CD4-positive, alpha-beta T cell treated with Interleukin-17A for 4 hours (primary cell): ENCODE data around the gene AKAP11.

ENCODE experiments used
- DNase-seq: peaks from one replicate; pipeline ENCODE4 v3.0.0-alpha.2; 2020; ENCODE audit warnings: mixed read lengths

The AKAP11 gene

DNA sequence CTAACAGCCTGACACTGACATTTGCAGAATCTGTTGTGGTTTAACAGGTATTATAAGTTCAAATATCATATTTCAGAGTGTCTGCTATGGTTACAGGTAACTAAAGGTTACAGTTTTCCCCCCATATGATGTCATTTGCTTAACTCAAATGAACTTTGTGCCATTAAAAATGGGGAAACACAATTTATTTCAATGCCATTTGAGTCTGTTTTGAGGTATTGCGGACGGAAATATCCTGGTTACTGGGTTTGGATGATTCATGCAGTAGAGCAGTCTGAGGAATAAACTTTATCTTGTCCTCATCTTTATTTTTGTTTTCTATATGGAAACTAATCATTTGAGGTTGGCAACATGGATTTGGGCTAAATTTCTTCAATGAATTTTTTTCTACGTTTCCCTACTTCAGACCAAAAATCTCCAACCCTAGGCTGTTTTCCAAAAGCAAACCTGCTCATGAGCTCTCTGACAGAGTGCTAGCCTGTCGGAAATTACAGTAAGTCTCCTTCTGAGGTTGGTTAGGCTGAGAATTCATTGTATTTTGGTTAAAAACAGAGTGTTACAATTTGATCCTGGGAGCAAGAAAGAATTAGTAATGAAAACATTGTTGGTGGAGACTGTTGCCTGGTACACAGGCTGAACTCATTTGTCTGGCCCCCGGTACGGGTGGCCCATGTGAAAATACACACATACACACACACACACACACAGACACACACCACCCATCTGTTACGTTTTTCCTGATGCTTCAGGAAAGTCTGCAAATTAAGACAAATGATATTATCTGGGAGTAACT is 66.1 kb downstream of the AKAP11 start:
- DNase-seq = no peak

DNA sequence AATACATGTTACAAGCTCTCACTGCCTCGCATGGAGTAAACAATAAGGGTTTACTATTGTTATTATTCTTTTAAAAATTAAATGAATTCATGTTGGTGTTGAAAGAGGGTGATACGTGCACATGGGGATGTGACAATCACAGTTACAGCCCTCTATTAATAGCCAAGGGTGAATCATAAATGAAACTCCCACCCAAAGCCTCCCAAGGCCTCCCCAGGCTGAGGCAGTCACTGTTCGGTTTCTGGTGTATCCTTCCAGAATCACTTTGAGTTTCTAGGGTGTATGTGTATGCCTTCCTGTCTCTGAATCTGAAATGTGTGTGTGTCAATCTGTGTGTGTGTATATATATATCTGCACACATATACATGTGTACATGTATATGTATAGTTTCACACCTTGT is 73.4 kb downstream of the AKAP11 start:
- no peak for DNase-seq

DNA sequence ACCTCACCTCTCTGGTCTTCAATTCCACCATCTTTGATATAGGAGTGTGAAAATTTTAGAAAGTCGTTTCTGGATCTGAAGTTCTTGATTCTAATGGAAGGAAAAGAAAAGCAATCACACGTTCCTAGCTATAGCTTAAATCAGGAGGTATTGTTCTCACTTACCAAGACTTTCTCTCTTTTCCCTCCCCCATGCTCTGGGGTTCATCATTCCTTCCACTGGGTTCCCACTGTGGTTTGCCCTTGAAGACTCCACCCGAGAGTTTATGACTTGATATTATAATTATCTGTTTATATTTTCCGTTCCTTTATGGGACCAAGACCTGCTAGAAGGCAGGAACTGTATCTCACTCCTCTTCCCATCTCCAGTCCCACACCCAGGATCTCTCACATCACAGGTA is 76.6 kb downstream of the AKAP11 start:
- DNase-seq = no peak

DNA sequence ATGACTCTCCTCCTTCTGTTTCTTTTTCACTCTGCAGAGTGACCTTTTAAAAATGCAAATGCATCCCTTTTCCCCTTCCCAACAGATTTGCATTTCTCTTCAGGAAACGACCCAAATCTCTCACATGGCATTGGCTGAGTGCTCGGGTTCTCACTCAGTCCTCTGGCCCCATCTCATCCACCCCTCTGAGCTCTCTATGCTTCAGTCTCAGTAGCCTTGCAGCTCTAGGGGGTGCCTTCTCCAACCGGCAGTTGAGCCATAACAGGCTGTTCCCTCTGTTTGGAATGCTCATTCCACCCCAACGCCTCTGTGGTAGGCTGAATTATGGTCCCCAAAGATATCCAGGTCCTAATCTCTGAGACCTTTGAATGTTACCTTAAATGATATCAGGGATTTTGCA is 78.2 kb downstream of the AKAP11 start:
- DNase-seq = no peak

DNA sequence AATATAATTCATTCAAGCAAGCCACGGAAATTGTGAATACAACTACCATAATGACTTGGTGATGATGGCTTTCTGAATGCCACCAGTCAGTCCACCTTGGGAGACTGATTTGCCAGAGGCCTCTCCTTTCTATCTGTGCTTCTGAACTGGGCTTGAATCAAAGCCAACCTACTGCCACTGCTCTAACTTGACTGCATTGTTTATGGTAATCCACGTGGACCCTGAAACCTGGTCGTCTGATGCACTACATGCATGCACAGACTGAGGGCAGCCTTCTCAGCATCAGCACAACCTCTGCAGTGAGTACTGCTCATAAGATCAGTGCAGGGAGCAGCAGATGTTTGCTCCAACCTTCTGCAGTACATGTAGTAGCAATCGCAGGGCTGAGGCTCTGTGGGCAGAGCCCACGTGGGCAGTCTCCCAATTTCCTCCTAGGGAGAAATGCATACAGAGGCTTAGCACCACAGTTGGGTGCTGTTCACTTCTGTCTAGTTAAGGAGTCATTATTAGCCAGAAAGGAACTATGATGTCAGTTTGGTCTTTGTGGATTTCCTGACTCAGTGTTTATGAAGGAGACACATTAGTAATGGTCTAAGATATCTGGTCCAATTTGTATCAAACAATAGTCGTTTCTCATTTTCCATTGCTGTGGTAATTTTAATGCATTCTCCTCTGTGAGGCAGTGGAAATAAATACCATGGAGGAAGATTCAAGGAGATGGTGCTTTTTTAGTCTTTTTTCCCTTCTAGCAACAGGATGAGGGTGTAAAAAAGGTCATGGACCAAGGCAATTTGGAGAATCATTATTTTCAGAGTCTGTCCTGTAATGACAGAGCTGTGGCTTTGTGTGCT is 82.5 kb downstream of the AKAP11 start:
- peak; percentile 61 for DNase-seq

DNA sequence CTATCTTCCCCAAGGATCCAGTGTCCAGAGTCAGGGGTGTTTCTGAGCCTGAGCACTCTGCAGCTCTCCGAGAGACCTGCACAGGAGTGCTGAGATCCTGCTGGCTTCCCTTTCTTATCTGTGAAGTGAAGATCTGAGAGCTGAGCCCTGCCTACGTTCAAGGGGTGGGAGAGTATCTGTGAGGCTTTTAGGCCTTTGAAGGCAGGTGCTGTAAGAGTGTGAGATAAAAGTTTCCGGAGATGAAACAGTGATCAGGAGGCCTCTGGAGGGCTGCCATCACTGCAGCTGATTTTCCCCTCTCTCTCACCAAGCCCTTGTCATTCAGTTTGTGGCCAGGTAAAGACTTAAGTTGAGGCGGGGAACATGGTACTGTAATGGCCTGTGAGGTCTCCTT is 83.1 kb downstream of the AKAP11 start:
- DNase-seq = peak; percentile 76

- DNase-seq = no peak
These were observed 83.7 kb downstream of the AKAP11 start for GRCh38 chr13:42355491-42356183.

DNA sequence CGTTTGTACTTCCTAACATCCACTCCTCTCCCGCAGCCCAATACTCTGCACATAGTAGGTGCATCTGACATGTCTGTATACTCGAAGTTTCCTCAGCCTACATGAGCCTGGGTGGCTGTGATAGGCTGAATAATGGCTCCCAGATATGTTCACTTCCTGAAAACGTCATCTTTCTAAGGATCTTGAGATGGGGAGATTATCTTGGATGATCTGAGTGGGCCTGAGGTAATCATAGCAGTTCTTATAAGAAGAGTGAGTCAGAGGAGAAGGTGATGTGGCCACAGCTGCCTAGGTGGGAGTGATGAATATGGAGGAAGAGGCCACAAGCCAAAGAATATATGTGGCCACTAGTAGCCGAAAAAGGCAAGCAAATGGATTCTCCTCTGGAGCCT is 84.2 kb downstream of the AKAP11 start:
- no peak for DNase-seq

- no peak for DNase-seq
These were observed 88.2 kb downstream of the AKAP11 start for GRCh38 chr13:42360046-42360574.

GRCh38 chr13:42361701-42362100 is 89.7 kb downstream of the AKAP11 start:
- DNase-seq = no peak

GRCh38 chr13:42363941-42364612 is 92.1 kb downstream of the AKAP11 start:
- no peak for DNase-seq

DNA sequence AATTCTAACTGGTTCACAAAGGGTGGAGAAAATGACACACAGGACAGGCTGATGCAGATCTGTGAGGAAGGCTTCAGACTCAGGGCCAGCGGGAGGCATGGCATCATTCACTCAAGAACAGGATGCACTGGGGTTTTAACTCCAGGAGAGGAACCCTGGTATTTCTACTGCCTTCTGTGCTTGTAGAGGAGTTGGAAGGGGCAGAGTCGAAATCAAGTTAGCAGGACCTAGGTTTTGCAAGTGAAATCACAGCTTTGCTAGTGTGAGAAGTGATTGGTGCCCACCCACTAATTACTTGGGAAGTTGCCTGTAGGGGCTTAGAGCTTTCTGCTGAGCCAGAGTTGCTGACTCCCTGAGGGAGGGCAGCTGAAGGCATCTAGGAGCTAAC is 92.7 kb downstream of the AKAP11 start:
- DNase-seq = no peak

DNA sequence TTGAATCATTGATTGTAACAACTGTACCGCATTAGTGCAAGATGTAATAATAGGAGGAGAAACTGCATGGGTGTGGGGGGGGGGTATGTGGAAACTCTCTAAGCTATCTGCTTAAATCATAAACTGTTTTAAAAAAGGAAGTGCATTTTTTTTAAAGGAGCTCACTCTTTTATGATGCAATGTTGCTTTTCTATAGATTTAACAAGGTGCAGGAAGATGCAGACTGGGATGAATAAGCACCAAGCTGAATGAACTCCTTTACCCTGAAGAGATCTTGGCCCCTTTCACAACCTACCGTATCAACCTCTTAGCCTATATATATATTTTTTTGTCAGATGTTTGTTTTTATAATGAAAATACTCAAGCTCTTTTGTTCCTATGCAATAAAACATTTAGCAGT is 95.9 kb downstream of the AKAP11 start:
- no peak for DNase-seq

DNA sequence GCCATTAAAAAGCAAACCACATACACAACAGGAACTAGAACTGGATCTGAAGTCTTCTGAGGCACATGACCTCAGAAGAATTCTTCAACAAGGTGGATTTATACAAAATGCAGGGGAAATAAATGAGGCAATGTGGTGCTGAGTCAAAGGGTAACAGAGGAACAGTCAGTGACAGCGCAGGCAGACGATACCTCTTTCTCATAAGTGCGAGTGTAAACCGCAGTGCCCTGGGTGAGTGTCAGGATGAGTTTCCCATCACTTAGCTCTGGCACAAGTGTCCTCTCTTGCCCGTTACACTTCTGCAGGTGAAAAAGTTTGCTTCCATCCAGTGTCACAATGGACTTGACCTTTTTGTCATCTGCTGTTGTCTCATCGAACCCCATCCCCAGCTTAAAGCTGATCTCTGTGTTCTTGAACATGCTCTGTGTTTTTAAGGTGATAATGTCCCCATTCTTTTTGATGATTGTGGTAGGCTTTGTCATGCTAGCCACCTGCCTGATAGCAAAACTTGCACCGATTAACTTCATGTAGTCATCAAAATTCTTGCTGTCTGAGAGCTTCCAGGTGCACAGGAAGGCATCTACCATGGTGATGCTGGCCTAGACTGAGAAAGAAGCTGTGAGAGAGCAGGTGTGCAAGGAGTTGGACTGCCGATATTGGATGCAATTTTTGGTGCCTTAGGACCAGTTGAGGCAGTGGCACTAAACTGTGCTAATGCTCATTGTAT is 97.3 kb downstream of the AKAP11 start:
- peak; percentile 39 for DNase-seq

DNA sequence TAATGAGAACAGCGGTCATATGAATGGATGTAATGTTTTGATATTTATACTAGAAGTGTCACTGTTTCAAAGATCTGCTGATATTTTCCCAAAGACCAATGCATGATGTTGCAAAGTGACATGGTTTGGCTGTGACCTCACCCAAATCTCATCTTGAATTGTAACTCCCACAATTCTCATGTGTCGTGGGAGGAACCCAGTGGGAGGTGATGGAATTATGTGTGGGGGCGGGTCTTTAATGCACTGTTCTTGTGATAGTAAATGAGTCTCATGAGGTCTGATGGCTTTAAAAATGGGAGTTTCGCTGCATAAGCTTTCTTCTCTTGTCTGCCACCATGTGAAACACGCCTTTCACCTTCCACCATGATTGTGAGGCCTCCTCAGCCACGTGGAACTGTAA is 98.3 kb downstream of the AKAP11 start:
- DNase-seq = no peak
